GM19397 (cell line): ENCODE data around the gene CXorf49.
"Not testable (repeated sequence)": the region's sequence is repeated elsewhere in the genome, so short reads cannot be mapped to it uniquely, and the experiment has no call there.

ENCODE experiments used
- ATAC-seq: cut with Tn5 transposase; IDR thresholded peaks from one replicate; pipeline ENCODE4 v1.9.1; 2021; ENCODE audit warnings: mild to moderate bottlenecking, moderate library complexity; ENCODE audit not compliant: unreplicated experiment

The CXorf49 gene

DNA sequence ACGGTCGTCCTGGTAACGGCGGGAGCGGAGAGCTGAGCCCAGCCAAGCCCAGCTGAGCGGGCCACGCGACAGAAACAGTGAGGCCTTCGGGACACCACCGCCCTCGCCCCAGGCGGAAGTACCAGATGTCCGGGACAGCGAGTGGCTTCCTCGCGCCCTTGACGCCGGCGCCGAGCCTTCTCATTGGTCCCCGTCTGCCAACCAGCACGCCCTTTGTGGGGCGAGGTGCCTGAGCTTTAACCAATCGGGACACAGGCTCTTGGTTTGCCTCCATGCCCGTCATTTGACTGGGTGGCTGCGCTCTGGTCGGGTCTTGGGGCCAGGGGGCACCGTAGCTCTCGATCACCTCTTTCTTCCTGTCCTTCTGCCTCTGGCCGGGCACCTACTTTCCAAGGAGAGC lies at the start of gene CXorf49:
Gene CXorf49, minus strand, starts transcription at position 101 of the 400 bp plus-strand sequence. CDS start 134 bp downstream, outside the sequence.
- ATAC-seq = not testable (repeated sequence)

DNA sequence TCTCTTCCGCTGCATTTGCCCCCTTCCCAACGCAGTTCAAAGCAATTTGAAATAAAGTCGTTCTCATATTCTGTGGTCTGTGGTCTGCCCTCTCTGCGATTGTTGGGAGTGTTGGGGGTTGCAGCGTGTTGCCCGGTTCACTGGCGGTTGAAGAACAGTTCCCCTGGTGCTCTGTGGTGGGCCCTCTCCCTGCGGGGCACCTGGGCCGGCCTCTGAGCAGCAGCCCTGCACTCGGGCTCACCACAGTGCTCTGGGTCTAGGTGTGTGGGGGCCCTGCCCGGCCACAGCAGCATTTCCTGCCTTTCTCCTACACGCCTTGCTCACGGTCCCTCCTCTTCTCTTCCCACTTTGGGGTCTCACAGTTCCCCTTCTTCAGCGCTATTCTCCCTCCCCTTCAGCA lies 49.0 kb upstream of the CXorf49 start:
- ATAC-seq = not testable (repeated sequence)

GRCh38 chrX:71765613-71766012 lies 47.5 kb upstream of the CXorf49 start:
- ATAC-seq = not testable (repeated sequence)

- ATAC-seq = not testable (repeated sequence)
Measured at GRCh38 chrX:71764832-71765231, 46.7 kb upstream of the CXorf49 start.

- ATAC-seq = not testable (repeated sequence)
Measured at GRCh38 chrX:71763049-71763448, 45.0 kb upstream of the CXorf49 start, which contains the start of gene CXorf49B. Gene CXorf49B (plus strand): TSS chrX:71763349. CDS start chrX:71763424, 75 bp downstream.

DNA sequence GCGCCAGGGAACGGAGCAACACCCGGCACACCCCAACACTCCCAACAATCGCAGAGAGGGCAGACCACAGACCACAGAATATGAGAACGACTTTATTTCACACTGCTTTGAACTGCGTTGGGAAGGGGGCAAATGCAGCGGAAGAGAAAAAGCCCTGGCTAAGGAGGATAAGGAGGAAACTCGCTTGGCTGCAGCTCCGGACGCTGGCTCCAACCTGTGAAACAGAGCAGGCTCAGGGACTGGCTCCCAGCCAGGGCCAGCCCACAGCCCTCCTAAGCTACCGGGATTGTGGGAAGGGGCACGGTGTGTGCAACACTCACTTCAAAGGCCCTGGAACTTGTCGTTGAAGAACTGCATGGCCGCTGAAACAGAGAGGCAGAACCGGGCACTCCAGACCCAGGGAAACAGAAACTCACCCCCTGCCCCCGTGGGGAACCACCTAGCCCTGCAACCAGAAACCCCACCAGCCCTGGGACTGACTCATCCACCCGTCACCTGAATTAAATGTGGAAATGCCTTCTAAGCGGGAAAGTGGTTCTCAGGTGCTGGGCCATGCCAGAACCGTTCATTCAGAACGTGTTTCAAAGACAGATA lies 42.7 kb upstream of the CXorf49 start:
- not testable (repeated sequence) for ATAC-seq

DNA sequence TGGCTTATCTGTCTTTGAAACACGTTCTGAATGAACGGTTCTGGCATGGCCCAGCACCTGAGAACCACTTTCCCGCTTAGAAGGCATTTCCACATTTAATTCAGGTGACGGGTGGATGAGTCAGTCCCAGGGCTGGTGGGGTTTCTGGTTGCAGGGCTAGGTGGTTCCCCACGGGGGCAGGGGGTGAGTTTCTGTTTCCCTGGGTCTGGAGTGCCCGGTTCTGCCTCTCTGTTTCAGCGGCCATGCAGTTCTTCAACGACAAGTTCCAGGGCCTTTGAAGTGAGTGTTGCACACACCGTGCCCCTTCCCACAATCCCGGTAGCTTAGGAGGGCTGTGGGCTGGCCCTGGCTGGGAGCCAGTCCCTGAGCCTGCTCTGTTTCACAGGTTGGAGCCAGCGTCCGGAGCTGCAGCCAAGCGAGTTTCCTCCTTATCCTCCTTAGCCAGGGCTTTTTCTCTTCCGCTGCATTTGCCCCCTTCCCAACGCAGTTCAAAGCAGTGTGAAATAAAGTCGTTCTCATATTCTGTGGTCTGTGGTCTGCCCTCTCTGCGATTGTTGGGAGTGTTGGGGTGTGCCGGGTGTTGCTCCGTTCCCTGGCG lies 2.3 kb upstream of the CXorf49 start:
- ATAC-seq = not testable (repeated sequence)

DNA sequence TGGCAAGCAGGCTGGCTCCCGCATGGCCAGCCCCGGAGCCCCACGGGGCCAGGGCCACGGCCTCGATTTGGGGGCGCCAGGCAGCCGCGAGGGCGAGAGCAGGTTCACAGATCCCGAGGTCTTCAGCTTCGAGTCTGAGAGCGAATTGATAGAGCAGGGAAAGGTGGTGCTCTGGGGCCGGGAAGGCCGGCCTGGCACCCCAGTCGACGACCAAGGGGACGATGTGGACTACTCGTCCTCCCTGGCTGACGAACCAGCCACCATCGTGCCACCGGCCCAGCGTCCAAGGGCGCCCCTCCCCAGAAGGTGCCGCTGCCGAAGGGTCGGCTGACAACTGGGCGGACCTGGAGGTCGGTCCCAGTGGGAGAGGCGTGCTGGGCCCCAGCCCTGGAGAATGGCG lies 1.1 kb upstream of the CXorf49 start:
- not testable (repeated sequence) for ATAC-seq

DNA sequence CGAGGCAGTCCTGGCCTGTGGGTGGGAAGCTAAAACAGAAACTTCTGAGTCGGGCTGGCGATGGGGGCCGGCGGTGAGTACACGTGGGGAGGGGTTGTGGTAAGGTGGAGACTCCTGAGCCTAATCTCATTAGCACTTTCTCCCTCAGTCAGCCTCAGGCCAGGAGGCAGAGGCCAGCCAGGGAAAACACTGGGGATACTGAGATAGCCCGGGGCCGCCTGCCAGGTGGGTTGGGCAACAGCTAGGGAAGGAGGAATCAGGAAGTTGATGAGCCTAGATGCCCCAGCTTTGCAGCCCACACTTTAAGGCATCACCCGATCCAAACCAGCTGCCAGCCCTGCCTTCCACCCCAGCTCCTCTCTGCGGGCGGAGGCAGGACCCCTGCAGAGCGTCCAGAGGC lies 1.8 kb downstream of the CXorf49 start:
- not testable (repeated sequence) for ATAC-seq

DNA sequence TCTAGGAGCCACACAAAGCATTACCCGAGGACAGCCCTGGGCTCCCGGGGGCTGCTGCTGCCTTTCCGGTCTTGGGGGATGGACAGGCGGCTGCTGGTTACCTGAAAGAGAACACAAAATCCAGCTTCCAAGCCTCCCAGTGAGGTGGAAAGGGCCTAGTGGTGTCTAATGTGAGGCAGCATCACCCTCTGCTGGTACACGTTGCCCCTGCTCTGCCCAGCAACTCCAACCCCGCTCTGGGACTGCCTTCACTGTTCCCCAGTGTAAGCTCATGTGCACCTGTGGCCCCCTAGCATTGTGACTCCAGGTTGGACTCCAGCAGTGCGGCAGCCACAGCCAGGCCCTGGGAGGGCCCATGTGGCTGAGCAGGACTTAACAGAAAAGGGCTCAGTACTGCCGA lies 2.5 kb downstream of the CXorf49 start:
- not testable (repeated sequence) for ATAC-seq

- ATAC-seq = not testable (repeated sequence)
Measured at GRCh38 chrX:71714064-71714463, 4.0 kb downstream of the CXorf49 start.

- not testable (repeated sequence) for ATAC-seq
Measured at GRCh38 chrX:71702853-71703252, 15.2 kb downstream of the CXorf49 start.

- not testable (repeated sequence) for ATAC-seq
Measured at GRCh38 chrX:71699023-71699344, 19.1 kb downstream of the CXorf49 start.

GRCh38 chrX:71698299-71699022 lies 19.6 kb downstream of the CXorf49 start:
- not testable (repeated sequence) for ATAC-seq

- ATAC-seq = peak; percentile 38
Measured at GRCh38 chrX:71697466-71698298, 20.4 kb downstream of the CXorf49 start.

DNA sequence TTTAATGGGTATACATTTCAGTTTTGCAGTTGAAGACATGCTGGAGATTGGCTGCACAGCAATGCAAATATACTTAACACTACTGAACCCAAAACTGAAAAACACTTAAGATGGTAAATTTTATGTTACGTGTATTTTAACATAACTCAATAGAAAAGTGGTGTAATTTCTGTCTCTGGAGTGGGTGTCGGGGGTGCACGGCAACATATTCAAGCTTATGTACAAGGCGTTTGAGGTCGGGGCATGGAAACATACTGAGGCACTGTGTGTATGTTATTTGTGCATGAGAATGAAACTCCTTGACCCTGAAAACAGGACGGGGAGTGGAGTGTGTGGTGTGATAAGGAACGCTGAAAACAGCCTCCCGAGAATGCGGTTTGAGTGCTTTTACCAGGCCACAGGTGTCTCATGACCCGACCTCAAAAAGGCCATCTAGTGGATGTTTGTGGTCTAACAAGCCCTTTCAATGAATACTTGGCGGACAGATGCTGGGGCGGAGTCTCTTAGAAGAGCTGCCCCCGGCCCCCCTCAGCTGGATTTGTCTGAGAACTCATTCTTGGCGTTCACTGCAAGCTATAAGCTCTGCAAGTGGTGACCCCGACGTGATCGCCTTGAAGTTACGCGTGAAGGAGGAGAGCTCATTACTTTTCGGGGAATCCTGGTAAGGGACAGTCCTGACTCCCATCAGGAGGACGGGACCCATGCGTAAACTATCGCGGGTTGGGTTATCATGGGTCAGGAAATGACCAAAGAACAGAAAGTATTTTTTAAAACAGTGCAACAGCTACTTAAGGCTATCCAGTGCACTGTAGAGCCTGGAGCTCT lies 21.2 kb downstream of the CXorf49 start:
- ATAC-seq = peak; percentile 77

DNA sequence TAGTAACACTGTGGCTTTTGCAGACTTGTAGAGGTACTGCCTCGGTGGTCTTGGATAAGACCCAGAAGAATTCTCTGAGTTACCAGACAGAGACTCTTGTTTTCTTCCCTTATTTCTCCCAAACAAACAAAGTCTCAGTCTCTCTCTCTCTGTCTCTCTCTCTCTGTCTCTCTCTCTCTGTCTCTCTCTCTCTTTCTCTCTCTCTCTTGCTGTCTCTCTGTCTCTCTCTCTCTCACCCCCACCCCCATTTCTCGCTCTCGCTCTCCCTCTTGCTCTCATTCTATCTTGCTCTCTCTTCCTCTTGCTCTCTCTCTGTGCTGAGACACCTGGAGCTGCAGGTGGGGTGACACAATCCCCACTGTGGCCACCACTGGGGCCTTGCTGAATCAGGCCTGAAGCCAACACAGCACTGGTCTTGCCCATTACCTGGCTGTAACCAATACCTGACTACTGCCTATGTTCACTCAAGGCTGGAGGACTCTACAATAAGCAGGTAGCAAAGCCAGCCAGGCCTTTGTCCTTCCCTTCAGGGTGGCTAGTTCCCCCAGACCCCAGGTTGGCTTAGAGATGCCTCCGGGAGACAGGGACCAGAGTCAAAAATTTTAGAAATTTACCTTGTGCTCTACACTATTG lies 38.4 kb downstream of the CXorf49 start:
- no peak for ATAC-seq

GRCh38 chrX:71677195-71677594 lies 40.9 kb downstream of the CXorf49 start:
- not testable (repeated sequence) for ATAC-seq

GRCh38 chrX:71676068-71676795 lies 41.9 kb downstream of the CXorf49 start:
- not testable (repeated sequence) for ATAC-seq
